GM12875 (cell line): ENCODE measurements around the gene NOVA1.
"Not testable (repeated sequence)": the region's sequence is repeated elsewhere in the genome, so short reads cannot be mapped to it uniquely, and the experiment has no call there.

Source experiments
- H3K4me3 ChIP-seq: one replicate; pipeline ENCODE4 v1.5.1; 2011; ENCODE audit warnings: low read depth, low read length, control low read depth
- CTCF ChIP-seq: IDR thresholded peaks from 2 replicates; pipeline ENCODE4 v1.5.1; 2011; ENCODE audit warnings: low read depth, mild to moderate bottlenecking, control low read depth, inconsistent platforms, low read length, moderate library complexity, borderline replicate concordance; ENCODE audit not compliant: insufficient read depth

The NOVA1 gene

GRCh38 chr14:26597589-26598080 lies at the start of gene NOVA1:
NOVA1 (minus strand) TSS chr14:26598033; CDS start chr14:26597436, 597 bp downstream.
- no peak within 1 kb of the TSS for H3K4me3 ChIP-seq
- TF ChIP-seq CTCF = no peak

GRCh38 chr14:26645057-26645456 lies 47.2 kb upstream of the NOVA1 start:
- not testable (repeated sequence) for H3K4me3 ChIP-seq

GRCh38 chr14:26636561-26636960 lies 38.7 kb upstream of the NOVA1 start:
- H3K4me3 ChIP-seq = no peak overlapping the region
- no peak for TF ChIP-seq CTCF

- H3K4me3 ChIP-seq = not testable (repeated sequence)
These were observed 37.1 kb upstream of the NOVA1 start for GRCh38 chr14:26634946-26635345.

GRCh38 chr14:26626256-26626655 lies 28.4 kb upstream of the NOVA1 start:
- no peak overlapping the region for H3K4me3 ChIP-seq
- TF ChIP-seq CTCF = no peak

- no peak overlapping the region for H3K4me3 ChIP-seq
- TF ChIP-seq CTCF = no peak
These were observed 24.8 kb upstream of the NOVA1 start for GRCh38 chr14:26622611-26623010.

GRCh38 chr14:26621807-26622560 lies 24.2 kb upstream of the NOVA1 start:
- no peak for TF ChIP-seq CTCF
- H3K4me3 ChIP-seq = no peak overlapping the region

- no peak for TF ChIP-seq CTCF
- H3K4me3 ChIP-seq = no peak overlapping the region
These were observed 23.5 kb upstream of the NOVA1 start for GRCh38 chr14:26621364-26621763.
